GM18951 (cell line): Measurements from ENCODE around the gene TBXT.
"Not testable (repeated sequence)": the region's sequence is repeated elsewhere in the genome, so short reads cannot be mapped to it uniquely, and the experiment has no call there.

Source experiments
- POLR2A ChIP-seq: IDR thresholded peaks from 4 replicates; pipeline ENCODE4 v1.6.1; 2011; ENCODE audit warnings: mild to moderate bottlenecking; ENCODE audit not compliant: insufficient read length, insufficient read depth; ENCODE audit errors: extremely low read depth
- in situ Hi-C: fragments of 300-500 bp; cut with MboI; formaldehyde crosslinking; loops from one replicate; pipeline ENCODE4 v1.12.0; 2022; ENCODE audit warnings: low sequenced_read_pairs, mixed read lengths, inconsistent platforms; ENCODE audit not compliant: unreplicated experiment

Gene TBXT

GRCh38 chr6:166192136-166192535 lies 24.5 kb upstream of the TBXT start:
- in situ Hi-C loops, result no loop called here
- no peak for TF ChIP-seq POLR2A

DNA sequence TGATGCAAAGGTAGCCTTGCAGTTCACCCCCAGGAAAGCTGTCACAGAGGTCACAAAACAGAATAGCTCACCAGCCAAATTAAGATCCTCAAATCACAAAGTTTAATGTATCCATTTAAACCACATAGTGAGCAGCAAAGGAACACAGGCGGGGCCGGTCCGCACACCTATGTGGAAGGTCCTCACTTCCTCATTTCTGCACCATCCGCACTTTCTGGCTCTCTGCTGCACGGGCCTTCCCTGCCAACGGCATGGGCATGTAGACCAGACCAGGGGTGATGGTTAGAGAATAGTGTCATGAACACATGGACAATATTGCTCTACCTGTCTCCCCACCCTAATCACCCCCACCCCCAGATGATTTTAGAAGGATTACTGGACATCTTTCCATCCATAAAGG lies 12.1 kb upstream of the TBXT start:
- in situ Hi-C loops, result no loop called here

GRCh38 chr6:166176106-166176505 lies 8.5 kb upstream of the TBXT start:
- in situ Hi-C loops, result no loop called here
- TF ChIP-seq POLR2A, result no peak

More for the DNA sequence above, 12.1 kb upstream of the TBXT start:
- no peak for TF ChIP-seq POLR2A

DNA sequence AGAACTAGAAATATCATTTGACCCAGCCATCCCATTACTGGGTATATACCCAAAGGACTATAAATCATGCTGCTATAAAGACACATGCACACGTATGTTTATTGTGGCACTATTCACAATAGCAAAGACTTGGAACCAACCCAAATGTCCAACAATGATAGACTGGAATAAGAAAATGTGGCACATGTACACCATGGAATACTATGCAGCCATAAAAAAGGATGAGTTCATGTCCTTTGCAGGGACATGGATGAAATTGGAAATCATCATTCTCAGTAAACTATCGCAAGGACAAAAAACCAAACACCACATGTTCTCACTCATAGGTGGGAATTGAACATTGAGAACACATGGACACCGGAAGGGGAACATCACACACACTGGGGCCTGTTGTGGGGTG lies 7.4 kb upstream of the TBXT start:
- in situ Hi-C loops, result not testable (repeated sequence)

- no peak for TF ChIP-seq POLR2A
- in situ Hi-C loops, result no loop called here
These were observed 6.4 kb upstream of the TBXT start for GRCh38 chr6:166174031-166174430.

DNA sequence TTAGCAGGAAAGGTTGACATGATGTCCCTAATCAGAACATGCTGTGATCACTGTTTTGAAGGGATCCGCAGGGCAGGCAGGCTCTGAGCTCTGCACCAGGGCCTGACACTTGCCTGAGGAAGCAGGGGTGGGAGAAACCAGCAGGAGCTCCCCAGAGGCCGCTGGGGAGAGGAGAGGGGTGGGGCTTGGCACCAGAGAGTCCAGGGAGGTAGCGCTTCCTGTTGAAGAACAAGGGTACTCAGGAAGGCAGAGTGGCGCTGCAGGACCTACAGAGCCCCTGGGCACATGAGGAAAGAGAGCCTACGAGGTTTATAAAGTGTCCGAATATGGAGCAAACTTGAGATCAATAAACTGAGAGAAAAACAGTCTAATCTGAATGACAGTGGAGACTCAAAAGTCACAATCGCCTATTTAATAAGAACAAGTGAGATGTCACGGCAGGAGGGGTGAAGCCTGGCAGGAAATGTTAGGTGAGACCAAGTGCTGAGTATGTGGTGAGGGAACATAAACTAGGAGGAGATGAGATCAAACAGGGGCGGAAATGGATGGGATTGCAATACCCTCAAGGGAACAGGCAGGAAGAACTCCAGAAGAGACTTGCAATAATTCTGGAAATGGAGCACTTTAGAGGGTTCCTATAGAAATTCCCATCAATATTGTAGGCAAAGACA lies 5.8 kb upstream of the TBXT start:
- in situ Hi-C loops, result no loop called here

GRCh38 chr6:166172546-166172945 lies 4.9 kb upstream of the TBXT start:
- no peak for TF ChIP-seq POLR2A
- in situ Hi-C loops, result no loop called here

More for the DNA sequence above, 5.8 kb upstream of the TBXT start:
- TF ChIP-seq POLR2A, result no peak

GRCh38 chr6:166169549-166170421 lies 2.1 kb upstream of the TBXT start:
- no peak for TF ChIP-seq POLR2A
- in situ Hi-C loops, result no loop called here

DNA sequence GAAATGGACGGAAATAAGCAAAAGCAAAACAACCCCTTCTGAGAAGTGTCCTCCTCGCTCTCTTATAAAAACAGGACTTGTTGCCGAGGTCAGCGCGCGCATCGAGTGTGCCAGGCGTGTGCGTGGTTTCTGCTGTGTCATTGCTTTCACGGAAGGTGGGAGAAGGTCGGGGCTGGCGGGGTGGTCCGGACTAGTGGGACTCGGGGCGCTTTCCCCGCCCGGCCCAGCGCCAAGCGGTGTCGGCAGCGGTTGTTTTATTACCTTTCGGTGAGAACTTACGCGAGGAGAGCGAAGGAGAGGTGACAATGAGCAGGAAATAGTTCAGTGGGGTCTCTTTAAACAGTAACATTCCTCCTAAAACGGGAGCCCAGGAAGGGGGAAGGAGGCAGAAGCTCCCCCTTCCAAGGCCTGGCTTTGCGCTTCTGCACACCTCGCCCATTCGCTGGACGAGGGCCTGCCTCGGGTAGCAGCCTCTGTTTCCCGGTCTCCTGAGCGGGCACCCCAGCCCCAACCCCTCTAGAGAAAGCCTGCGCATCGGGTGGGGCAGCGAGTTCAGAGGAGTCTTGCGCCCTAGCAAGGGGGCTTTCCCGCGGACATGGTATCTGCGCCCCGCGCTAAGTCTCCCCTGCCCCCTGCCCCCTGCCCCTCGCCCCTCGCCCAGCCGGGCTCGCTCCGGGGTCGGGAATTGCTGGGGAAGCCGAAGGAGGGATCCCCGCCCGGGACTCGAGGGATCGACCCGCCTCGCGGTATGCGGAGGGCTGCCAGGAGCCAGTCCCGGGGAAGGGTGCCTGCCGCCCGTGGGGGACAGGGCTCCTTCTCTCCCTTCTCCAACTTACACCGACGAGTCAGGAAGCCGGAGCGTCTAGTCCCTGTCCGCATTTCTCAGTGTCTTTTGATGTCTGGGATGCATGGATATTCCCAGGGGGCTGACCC lies 1.2 kb upstream of the TBXT start:
- TF ChIP-seq POLR2A, result no peak
- in situ Hi-C loops, result no loop called here

DNA sequence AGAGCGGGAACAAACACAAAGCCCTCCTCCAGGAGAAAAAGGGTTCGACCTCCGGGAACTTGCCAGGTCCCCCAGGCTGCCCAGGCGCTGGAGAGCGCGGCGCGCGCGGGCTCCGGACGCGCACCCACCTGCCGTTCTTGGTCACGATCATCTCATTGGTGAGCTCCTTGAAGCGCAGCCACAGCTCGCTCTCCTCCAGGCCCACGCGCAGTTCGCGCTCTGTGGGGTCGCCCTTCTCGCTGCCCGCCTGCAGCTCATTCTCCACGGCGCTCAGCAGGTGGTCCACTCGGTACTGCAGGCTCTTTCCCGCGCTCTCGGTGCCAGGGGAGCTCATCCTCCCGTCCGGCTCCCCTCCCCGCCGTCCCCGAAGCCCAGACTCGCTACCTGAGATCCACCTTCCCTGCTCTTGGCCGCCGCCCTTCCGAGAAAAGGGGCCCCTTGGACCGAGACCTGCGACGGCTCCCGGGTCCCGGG lies 356 bp downstream of the TBXT start:
- in situ Hi-C loops, result no loop called here
- TF ChIP-seq POLR2A, result no peak

- in situ Hi-C loops, result no loop called here
- TF ChIP-seq POLR2A, result no peak
These were observed 1.1 kb downstream of the TBXT start for GRCh38 chr6:166166314-166167257.

DNA sequence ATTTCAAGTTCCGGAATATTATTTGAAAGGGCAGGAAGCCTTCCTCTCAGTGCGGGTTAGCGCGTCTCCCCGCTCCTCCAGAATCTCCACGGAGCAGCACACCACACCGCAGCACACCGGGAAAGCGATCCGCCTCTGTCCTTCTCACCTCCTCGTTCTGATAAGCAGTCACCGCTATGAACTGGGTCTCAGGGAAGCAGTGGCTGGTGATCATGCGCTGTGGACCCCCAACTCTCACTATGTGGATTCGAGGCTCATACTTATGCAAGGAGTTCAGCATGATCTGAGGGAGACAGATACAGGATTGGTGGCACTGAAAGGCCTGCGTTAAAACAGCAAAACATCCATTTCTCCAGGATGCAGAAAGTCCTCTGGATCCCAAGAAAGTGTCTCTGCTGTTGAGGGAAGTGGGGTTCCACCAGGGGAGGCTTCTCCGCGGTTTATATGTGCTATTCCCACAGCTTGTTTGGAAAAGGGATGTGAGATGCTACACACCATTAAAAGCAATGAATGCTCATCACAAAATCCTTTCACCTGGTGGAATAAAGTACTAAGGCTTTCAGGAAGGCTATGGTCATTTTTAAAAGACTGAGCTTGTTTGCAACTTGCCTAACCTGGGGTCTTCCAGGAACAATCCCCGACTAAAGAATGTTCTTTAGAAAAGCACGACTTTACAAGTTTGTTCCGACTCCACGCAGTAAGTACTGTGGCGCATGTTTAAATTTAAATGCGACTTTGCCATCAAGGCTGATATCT lies 1.9 kb downstream of the TBXT start:
- in situ Hi-C loops, result no loop called here
- TF ChIP-seq POLR2A, result no peak
